ENCODE results near the gene NTM.
"Not testable (repeated sequence)": the region's sequence is repeated elsewhere in the genome, so short reads cannot be mapped to it uniquely, and the experiment has no call there.

NTM gene

GRCh38 chr11:132045107-132045506 lies 674.7 kb downstream of the NTM start:
- DNase-seq (ENCODE audit: low read depth in 2 of 2): no peak

DNA sequence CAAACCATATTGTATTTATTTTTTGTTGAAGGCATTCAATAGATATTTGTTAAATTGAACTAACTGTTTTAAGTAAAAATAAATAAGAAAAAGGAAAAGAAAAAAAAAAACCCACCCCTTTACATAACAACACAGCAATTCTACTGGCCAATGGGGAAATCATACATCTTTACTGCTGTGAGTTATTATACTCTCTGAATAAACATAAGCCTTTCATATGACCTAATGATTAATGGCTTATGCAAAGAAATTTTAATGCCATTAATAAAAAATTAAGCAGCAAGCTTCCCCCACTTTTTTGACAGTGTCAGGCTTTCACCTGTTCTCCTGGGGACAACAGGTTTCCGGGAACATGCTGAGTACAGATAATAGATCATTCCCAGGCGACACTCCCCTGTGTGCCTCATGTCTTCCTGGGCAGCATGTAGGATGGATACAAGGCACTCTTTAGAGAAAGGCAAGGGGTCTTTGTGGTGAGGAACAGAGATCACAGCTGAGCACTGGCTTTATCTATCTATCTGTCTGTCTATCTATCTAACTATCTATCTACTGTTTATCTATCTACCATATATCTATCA lies 676.0 kb downstream of the NTM start:
- DNase-seq (ENCODE audit: low read depth in 2 of 2): no peak

DNA sequence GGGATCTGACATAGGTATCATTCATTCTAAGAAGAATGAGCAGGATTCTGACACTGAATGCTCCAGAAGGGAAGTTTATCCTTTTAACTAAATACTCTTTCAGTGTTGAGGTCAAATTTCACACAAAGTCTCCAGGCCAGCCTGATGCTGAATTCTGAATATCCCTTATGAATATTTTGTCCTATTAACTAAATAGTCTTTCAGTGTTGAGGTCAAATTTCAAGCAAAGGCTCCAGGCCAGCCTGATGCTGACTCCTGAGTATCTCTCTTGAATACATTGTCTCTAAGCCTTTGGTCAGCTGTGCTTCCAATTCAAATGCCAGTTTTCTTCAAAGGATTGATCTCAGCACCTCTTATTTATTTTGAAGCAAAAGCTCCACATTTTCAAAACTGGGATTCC lies 676.8 kb downstream of the NTM start:
- no peak for DNase-seq (ENCODE audit: low read depth in 2 of 2)

DNA sequence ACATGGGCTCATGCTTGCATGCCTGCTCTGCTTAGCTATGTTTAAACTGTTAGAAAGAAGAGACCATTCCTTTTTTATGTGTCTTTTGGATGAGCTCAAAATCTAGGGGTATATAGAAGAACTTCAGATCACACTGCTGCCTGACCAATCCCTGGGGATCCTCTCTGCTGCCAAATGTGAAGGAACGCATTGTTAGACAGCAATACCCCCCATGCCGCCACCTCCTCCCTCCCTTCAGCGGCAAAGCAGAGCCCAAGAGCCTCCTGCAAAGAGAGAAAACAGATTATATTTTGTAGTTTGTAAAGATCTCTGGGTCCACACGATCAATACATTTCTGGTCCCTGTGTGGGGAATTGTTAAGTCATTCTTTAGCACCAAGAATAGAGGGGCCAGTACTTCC lies 677.6 kb downstream of the NTM start:
- DNase-seq (ENCODE audit: low read depth in 2 of 2): no peak

DNA sequence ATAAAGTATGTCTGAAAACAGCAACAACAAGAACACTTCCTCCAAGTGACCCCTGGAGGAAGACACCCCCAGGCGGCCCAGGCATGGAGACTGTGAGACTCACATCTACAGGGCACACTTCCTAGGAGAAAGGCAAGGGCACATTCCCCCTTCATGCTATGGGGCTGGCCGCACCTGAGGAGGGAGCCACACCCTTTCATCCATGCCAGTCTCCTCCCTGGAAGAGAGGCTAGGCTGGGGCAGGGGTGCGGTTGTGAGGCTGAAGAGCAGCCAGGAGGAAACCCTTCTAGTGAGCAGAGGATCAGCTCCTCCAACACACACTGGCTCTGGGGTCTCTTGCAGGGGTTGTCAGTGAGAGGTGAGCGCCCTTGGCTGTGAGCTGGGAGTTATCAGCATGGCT lies 678.8 kb downstream of the NTM start:
- DNase-seq (ENCODE audit: low read depth in 2 of 2): no peak

GRCh38 chr11:132050049-132050448 lies 679.6 kb downstream of the NTM start:
- no peak for DNase-seq (ENCODE audit: low read depth in 2 of 2)

GRCh38 chr11:132050577-132051165 lies 680.3 kb downstream of the NTM start:
- DNase-seq (ENCODE audit: low read depth in 2 of 2): no peak

DNA sequence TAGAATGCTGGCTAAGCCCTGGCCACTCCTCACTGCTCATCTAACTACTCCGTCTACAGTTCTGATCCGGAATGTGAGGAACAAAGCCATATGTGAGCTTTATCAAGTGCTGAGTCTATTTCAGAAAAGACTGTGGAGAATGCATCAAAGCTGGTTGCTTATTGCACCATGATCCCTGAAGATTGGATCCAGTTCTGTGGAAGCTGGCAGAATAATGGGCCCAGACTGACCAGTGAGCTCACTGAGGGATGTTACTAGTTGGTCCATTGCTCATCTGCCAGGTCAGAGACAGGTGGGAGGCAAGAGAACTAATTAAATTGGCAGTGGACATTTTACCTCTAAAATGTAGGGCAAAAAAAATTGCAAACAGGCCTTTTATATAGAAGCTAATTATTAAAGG lies 681.3 kb downstream of the NTM start:
- no peak for DNase-seq (ENCODE audit: low read depth in 2 of 2)

- DNase-seq (ENCODE audit: low read depth in 2 of 2): no peak
Observed at GRCh38 chr11:132052342-132052741, 681.9 kb downstream of the NTM start.

DNA sequence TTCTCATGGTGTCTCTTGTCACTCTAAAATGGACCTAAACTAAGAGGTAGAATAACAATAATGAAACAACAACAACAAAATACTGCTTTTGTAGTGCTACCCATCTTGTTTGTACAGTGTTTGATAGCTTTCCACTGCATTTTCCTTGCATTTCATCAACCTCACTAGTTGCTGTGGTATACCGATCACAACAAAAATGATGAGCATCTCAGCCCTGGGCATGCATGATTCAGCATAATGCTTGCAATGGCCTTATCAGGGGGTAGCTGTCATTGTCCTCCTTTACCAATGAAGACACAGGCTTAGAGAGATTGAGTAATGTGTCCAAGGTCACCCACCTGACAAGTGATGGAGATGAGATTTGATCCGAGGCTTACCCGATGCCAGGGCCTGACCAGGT lies 682.5 kb downstream of the NTM start:
- DNase-seq (ENCODE audit: low read depth in 2 of 2): no peak

GRCh38 chr11:132054822-132055221 lies 684.4 kb downstream of the NTM start:
- DNase-seq (ENCODE audit: low read depth in 2 of 2): no peak

DNA sequence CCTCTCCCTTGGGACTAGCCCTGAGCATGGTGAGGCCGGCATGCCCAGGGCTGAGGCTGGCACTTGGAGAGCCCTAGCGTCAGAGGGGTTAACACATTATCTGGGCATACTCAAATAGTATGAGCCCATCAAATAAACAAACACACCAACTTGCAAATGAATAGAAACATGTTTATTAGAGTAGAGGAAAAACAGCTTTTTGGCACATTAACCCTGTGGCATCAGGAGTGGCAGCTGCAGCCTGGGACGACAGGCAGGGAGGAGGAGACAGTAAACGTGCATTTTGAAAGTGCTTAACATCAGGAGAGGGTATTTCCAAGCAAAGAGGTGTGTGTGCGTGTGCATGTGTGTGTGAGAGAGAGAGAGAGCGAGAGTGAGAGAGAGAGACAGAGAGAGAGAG lies 684.9 kb downstream of the NTM start:
- DNase-seq (ENCODE audit: low read depth in 2 of 2): no peak

- DNase-seq (ENCODE audit: low read depth in 2 of 2): no peak
Observed at GRCh38 chr11:132056689-132057088, 686.3 kb downstream of the NTM start.

GRCh38 chr11:132057266-132057665 lies 686.9 kb downstream of the NTM start:
- DNase-seq (ENCODE audit: low read depth in 2 of 2): no peak

DNA sequence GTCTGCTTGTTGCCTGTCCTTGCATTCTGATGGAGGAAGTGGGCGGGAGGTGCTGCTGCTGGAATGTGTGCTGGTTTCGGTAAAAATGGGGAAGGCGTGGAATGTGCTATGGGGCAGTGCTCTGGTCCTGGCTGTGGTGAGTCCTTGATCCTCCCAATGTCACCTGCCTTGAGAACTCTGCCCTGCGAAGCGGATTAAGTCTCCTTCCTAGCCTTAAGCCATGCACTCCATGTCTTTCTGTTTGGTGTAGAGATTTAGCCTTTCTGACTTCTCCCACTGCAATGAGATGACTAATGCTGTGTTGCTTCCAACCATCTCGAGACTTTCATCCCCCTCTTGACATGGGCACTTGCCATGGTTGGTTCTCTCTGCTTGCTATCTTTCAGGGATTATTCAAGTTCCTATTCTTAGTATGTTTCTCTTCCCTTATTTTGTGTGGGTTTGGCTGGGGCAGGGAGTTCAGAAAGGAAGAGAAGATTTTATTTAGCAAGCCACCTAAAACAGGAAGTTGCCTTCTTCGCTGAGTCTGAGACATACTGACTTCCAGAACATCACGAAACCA lies 687.9 kb downstream of the NTM start:
- no peak for DNase-seq (ENCODE audit: low read depth in 2 of 2)

DNA sequence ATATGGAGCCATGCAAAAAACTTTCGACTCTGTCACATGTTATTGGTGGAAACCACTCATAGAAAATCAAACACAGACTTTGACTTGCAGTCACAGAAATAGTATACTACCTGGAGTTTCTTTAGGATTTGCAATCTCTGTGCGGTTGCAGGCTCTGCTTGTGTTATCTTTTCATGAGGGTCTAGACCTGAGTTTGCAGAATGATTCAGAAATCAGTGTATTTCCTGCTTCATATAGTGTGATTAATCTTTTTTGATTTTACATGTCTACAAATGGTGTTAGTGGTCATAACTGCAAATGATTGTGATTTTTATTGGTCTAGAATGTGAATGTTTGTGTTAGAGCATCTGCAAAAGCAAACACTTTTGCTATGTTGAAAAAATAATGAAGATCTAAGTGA lies 690.2 kb downstream of the NTM start:
- DNase-seq (ENCODE audit: low read depth in 2 of 2): no peak

DNA sequence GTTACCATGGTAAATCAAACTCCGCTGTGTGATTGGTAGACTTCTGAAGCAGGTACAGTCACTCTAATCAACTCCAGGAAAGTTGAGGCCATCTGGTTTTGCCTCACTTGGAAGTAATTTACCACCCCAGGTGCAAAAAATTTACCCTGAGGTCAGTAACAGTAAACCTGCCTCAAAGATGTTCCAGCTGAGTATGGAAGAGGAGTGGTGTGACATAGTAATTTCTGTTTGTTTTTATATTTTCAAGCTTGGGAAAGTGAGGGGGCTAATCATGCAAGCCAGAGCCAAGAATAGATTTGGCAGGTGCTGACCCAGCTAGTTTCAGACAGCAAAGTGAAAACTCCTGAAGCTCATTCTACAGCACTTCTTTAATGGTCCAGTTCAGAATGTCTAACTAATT lies 691.6 kb downstream of the NTM start:
- no peak for DNase-seq (ENCODE audit: low read depth in 2 of 2)

DNA sequence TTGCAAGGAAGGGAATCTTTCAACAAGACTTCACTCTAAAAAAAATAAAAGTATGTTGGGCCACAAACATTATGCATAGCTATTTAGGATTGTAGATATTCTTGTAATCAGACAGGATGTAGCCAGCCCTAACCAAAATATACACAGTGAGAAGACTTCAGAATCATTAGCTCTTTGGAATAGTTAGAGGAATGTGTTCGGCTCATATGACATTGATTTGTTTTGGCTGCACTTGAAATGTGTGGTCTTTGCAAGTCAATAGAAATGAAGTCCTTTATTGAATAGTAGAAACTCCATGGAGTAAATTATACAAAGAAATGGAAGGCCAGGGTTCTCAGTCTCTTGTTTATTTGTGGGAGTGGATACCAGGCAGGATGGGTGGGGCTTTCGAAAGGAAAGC lies 692.1 kb downstream of the NTM start:
- DNase-seq (ENCODE audit: low read depth in 2 of 2): no peak

DNA sequence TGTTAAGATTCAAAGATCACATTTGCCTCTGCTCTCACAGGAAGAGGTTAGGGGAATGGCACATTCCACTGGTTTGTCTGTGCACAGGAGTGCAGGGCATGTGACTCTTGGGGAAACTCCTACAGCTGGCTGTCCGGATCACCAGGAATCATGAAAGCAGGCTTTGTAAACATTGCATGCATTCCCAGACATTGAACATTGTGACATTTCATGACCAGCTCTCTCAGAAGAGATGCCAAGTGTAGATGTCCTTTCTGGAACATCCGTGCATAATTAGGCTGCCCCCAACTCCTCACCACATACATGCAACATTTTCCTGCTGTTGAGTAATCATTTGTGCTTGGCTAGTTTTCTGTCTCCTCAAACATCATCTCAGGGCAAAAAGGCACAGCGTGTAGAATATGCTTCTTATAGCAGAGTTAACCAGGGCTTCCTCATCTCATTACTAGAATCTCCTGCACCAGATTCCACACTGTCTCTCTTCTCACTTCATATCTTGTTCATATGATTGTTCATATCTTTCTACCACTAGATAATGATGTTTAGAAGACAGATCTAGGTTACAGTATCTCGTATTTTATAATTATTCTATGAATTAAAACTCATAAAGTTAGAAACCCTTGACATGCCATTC lies 694.7 kb downstream of the NTM start:
- no peak for DNase-seq (ENCODE audit: low read depth in 2 of 2)

DNA sequence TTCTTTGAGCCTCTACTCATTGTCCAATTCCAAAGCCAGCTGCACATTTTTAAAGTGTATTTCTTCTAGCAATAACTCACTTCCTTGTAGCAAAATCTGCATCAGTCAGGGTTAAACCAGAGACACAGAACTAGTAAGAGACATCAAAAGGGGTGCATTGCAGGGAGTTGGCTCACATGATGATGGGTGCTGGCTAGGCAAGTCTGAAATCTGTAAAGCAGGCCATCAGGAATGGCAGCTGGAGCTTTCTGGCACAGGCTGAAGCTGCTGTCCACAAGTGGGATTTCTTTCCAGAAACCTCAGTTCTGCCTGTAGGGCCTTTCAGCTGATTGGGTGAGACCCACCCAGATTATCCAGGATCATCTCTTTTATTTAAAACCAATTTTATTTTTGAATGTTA lies 698.1 kb downstream of the NTM start:
- DNase-seq (ENCODE audit: low read depth in 2 of 2): no peak

GRCh38 chr11:132069593-132069992 lies 699.2 kb downstream of the NTM start:
- DNase-seq (ENCODE audit: low read depth in 2 of 2): not testable (repeated sequence)

DNA sequence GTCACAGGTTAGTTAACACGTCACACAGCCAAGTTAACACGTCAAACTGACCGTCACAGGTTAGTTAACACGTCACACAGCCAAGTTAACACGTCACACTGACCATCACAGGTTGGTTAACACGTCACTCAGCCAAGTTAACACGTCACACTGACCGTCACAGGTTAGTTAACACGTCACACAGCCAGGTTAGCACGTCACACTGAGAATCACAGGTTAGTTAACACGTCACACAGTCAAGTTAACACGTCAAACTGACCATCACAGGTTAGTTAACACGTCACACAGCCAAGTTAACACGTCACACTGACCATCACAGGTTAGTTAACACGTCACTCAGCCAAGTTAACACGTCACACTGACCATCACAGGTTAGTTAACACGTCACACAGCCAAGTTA lies 700.5 kb downstream of the NTM start:
- not testable (repeated sequence) for DNase-seq (ENCODE audit: low read depth in 2 of 2)
